Parathyroid adenoma (tissue), 2 donors: ENCODE measurements around the gene CCSER2.

Experiments used
- H2AFZ ChIP-seq: fragments of 300-600 bp; sonication (generic); one replicate; pipeline ENCODE4 v1.7.0; 2017; ENCODE audit warnings: antibody characterized with exemption, mild to moderate bottlenecking
- H3K27ac ChIP-seq: fragments of 300-600 bp; sonication (generic); one replicate; pipeline ENCODE4 v1.7.0; 2017
- H3K27me3 ChIP-seq: fragments of 300-600 bp; sonication (generic); one replicate; pipeline ENCODE4 v1.7.0; 2017; ENCODE audit warnings: low read length; ENCODE audit not compliant: control insufficient read depth, insufficient read depth
- H3K36me3 ChIP-seq: fragments of 300-600 bp; sonication (generic); one replicate; pipeline ENCODE4 v1.7.0; 2017; ENCODE audit warnings: low read length; ENCODE audit not compliant: control insufficient read depth, insufficient read depth
- H3K4me1 ChIP-seq: fragments of 300-600 bp; sonication (generic); one replicate; pipeline ENCODE4 v1.7.0; 2017; ENCODE audit warnings: control low read depth
- H3K4me2 ChIP-seq: fragments of 300-600 bp; sonication (generic); one replicate; pipeline ENCODE4 v1.7.0; 2017; ENCODE audit warnings: low read length
- H3K4me3 ChIP-seq: fragments of 300-600 bp; sonication (generic); one replicate; pipeline ENCODE4 v1.7.0; 2017; ENCODE audit warnings: low read depth, low read length
- H3K79me2 ChIP-seq: fragments of 300-600 bp; sonication (generic); one replicate; pipeline ENCODE4 v1.7.0; 2017; ENCODE audit warnings: control low read depth
- H3K9ac ChIP-seq: fragments of 300-600 bp; sonication (generic); one replicate; pipeline ENCODE4 v1.7.0; 2017; ENCODE audit warnings: mild to moderate bottlenecking
- H3K9me3 ChIP-seq: fragments of 300-600 bp; sonication (generic); one replicate; pipeline ENCODE4 v1.7.0; 2017; ENCODE audit warnings: low read length; ENCODE audit not compliant: control insufficient read depth
- TF ChIP-seq, protein P1 (sequence below): fragments of 300-600 bp; sonication (generic); IDR thresholded peaks from one replicate; pipeline ENCODE4 v1.7.0; 2017; ENCODE audit warnings: antibody characterized with exemption, mild to moderate bottlenecking
- donor health status: primary hyperparathyroidism.

CCSER2 gene

DNA sequence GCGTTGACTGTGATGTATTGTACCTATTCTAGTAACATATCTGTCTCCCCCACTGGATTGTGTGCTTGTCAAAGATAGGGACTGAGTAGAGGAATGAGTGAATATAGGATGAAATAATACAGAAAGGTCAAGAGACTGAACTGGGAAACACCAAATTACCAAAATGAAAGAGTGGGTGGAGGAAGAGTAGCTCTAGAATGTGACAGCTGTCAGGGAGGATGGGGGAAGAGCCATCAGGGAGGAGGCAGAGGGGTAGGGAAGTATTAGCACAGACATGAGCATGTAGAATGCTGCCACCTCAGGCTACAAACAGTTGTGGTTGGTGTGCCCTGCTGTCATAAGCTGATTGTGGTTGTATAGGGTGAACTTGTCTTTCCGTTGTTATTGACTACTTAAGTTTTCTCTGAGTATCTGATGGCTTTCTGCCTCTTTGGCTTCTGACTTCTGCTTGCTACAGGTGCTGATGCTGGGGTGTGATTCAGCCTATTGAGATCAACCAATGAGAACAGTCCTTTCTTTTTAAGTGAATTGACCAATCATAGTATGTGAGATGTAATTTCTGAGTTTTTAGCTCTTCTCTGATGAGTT lies 5.6 kb downstream of the CCSER2 start:
- TF ChIP-seq, protein P1, sequence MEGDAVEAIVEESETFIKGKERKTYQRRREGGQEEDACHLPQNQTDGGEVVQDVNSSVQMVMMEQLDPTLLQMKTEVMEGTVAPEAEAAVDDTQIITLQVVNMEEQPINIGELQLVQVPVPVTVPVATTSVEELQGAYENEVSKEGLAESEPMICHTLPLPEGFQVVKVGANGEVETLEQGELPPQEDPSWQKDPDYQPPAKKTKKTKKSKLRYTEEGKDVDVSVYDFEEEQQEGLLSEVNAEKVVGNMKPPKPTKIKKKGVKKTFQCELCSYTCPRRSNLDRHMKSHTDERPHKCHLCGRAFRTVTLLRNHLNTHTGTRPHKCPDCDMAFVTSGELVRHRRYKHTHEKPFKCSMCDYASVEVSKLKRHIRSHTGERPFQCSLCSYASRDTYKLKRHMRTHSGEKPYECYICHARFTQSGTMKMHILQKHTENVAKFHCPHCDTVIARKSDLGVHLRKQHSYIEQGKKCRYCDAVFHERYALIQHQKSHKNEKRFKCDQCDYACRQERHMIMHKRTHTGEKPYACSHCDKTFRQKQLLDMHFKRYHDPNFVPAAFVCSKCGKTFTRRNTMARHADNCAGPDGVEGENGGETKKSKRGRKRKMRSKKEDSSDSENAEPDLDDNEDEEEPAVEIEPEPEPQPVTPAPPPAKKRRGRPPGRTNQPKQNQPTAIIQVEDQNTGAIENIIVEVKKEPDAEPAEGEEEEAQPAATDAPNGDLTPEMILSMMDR, result no peak

DNA sequence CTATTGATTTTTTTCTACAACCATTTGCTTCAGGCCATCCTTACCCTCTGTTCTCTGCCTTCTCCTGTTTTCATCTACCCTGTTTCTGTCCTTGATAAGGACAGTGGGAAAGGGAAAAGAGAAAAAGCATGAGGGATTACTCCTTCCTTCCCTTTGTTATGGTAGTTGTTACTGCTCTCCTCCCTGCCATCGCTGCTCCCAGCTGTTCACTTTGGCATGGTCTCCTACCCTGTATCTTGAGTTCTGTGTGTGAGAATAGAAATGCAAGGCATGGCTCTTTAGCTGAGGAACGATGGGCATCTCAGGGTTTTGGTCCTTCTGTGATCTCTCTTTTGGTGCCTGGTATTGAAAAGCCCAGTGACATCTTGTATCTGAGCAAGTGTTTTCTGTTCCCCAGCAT lies 6.4 kb downstream of the CCSER2 start:
- Histone ChIP-seq H3K9ac (no peak overlapping the region), H3K4me1 (peaks cover 44% of the 10 kb centered on the region), H3K36me3 (no peaks in the 10 kb centered on the region), H3K4me2 (no peak overlapping the region), H3K27me3 (no peaks in the 10 kb centered on the region), H2AFZ (no peak overlapping the region), H3K4me3 (no peak overlapping the region), H3K79me2 (peaks cover 63% of the 10 kb centered on the region), H3K27ac (no peak overlapping the region), H3K9me3 (no peaks in the 10 kb centered on the region)
- TF ChIP-seq, protein P1, result no peak

More for the DNA sequence above, 5.6 kb downstream of the CCSER2 start:
- Histone ChIP-seq H3K4me2 (no peak overlapping the region), H3K9me3 (no peaks in the 10 kb centered on the region), H2AFZ (no peak overlapping the region), H3K79me2 (peaks cover 64% of the 10 kb centered on the region), H3K4me3 (no peak overlapping the region), H3K36me3 (no peaks in the 10 kb centered on the region), H3K27me3 (no peaks in the 10 kb centered on the region), H3K27ac (no peak overlapping the region), H3K9ac (no peak overlapping the region), H3K4me1 (peaks cover 46% of the 10 kb centered on the region)

DNA sequence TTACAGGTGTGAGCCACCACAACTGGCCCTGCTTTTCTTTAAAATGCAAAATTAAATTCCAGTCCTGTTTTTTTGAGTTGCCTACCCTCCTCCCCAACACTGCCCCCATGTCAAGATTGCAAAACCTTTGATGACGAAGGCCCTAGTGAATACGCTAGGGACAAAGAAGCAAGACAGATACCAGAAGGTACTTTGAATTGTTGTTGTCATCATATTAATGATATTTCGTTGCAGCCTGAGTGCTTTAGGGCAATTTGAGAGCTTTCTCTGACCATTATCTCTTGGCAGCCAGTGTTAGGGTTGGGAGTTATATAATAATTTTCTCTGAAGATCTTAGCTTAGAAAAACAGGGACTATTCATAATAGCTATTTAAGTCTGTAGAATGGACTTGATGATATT lies 7.1 kb downstream of the CCSER2 start:
- Histone ChIP-seq H3K27me3 (no peaks in the 10 kb centered on the region), H3K4me2 (no peak overlapping the region), H3K27ac (no peak overlapping the region), H2AFZ (no peak overlapping the region), H3K9me3 (no peaks in the 10 kb centered on the region), H3K4me3 (no peak overlapping the region), H3K9ac (no peak overlapping the region), H3K79me2 (peaks cover 62% of the 10 kb centered on the region), H3K4me1 (peaks cover 37% of the 10 kb centered on the region), H3K36me3 (no peaks in the 10 kb centered on the region)
- TF ChIP-seq, protein P1, result no peak

DNA sequence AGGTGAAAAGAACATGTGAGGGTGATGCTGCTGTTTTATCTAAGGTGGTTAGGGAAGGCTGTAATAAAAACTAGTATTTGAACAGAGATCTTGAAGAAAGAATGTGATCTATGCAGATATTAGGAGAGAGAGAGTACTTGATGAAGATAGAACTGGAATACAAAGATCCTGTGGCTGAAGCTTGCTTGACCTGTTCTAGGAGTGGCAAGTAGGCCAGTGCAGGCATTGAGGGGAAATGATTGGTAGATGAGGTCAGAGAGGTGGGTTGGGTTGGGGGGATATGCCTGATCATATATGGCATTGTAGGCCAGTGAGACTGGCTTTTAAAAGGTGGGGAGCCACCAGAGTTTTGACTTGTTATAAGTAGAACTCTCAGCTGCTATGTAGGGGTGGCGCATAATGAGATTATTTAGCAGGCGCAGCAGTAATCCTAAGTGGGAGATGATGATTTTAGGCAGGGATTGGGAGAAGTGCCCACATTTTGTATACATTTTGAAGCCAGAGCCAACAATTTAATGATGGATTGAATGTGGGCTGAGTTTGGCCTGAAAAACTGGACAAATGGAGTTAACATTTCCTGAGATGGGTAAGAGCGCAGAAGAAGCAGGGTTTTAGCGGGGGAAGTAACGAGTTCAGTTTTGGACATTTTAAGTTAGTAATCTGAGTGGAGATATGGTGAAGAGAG lies 8.2 kb downstream of the CCSER2 start:
- TF ChIP-seq, protein P1, result no peak
- H3K27me3 ChIP-seq, result no peaks in the 10 kb centered on the region

DNA sequence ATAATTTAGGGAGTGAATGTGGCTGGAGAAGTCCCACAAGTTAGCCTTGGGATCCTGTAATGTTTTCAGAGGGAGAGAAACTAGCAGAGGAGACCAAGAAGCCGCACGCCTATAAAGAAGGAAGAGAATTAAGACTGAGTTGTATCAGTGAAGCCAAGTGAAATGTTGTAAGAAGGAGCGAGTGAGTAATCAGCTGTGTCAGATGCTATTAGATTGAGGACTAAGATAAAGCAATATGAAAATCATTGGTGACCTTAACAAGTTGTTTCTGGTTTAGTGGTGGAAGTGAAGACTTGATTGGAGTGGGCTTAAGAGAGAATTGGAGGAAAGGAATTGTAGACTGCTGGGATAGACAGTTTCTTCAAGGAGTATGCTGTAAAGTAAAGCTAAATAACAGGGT lies 8.8 kb downstream of the CCSER2 start:
- peaks cover 60% of the 10 kb centered on the region for H3K79me2 ChIP-seq
- H3K9ac ChIP-seq, result no peak overlapping the region
- H3K27me3 ChIP-seq, result no peaks in the 10 kb centered on the region
- H3K9me3 ChIP-seq, result no peaks in the 10 kb centered on the region
- peaks cover 26% of the 10 kb centered on the region for H3K4me1 ChIP-seq
- TF ChIP-seq, protein P1, result no peak
- H3K27ac ChIP-seq, result no peak overlapping the region
- no peak overlapping the region for H2AFZ ChIP-seq
- no peaks in the 10 kb centered on the region for H3K36me3 ChIP-seq
- H3K4me3 ChIP-seq, result no peak overlapping the region
- no peak overlapping the region for H3K4me2 ChIP-seq

More for the DNA sequence above, 8.2 kb downstream of the CCSER2 start:
- no peak overlapping the region for H3K9ac ChIP-seq
- peaks cover 58% of the 10 kb centered on the region for H3K79me2 ChIP-seq
- no peaks in the 10 kb centered on the region for H3K36me3 ChIP-seq
- no peak overlapping the region for H3K4me3 ChIP-seq
- H3K4me1 ChIP-seq, result peaks cover 27% of the 10 kb centered on the region
- H3K27ac ChIP-seq, result no peak overlapping the region
- H3K4me2 ChIP-seq, result peak overlapping the region; percentile 22
- no peak overlapping the region for H2AFZ ChIP-seq
- no peaks in the 10 kb centered on the region for H3K9me3 ChIP-seq
